AG09309 (cell line): Measurements from ENCODE around the gene TMEM150A.
A peak's percentile ranks its signal among the peaks of the same experiment; 100 is the strongest.
"Not testable (repeated sequence)": the region's sequence is repeated elsewhere in the genome, so short reads cannot be mapped to it uniquely, and the experiment has no call there.

Experiments used
- DNase-seq: peaks from one replicate; pipeline ENCODE4 v3.0.0-alpha.2; 2010; ENCODE audit warnings: low read depth
- H3K4me3 ChIP-seq: 2 replicates; pipeline ENCODE4 v1.5.1; 2011; ENCODE audit warnings: mild to moderate bottlenecking, low read depth, low read length, moderate library complexity; ENCODE audit not compliant: control insufficient read depth
- CTCF ChIP-seq: IDR thresholded peaks from 2 replicates; pipeline ENCODE4 v1.5.1; 2011; ENCODE audit warnings: mild to moderate bottlenecking, low read depth, low read length, inconsistent platforms; ENCODE audit not compliant: insufficient read depth, control insufficient read depth; ENCODE audit errors: missing control alignments

The TMEM150A gene

GRCh38 chr2:85604568-85605339 is 2.3 kb upstream of the TMEM150A start:
- no peak for DNase-seq
- H3K4me3 ChIP-seq = no peak overlapping the region
- no peak for TF ChIP-seq CTCF

- not testable (repeated sequence) for H3K4me3 ChIP-seq, DNase-seq
These were observed 1.6 kb upstream of the TMEM150A start for GRCh38 chr2:85604133-85604444.

- H3K4me3 ChIP-seq = peak overlapping the region; percentile 64
- TF ChIP-seq CTCF = no peak
- no peak for DNase-seq
These were observed 575 bp downstream of the TMEM150A start for GRCh38 chr2:85601771-85602475.

GRCh38 chr2:85600951-85601770 is 1.3 kb downstream of the TMEM150A start:
- TF ChIP-seq CTCF = no peak

GRCh38 chr2:85600235-85600575 is 2.3 kb downstream of the TMEM150A start:
- no peak for TF ChIP-seq CTCF
- no peak overlapping the region for H3K4me3 ChIP-seq
- no peak for DNase-seq

More at GRCh38 chr2:85600951-85601770, 1.3 kb downstream of the TMEM150A start:
- DNase-seq = no peak
- H3K4me3 ChIP-seq = peak overlapping the region; percentile 64

- no peak overlapping the region for H3K4me3 ChIP-seq
- no peak for TF ChIP-seq CTCF
- DNase-seq = no peak
These were observed 2.8 kb downstream of the TMEM150A start for GRCh38 chr2:85599468-85600234.
